GM12801 (cell line): ENCODE measurements around the gene GATA6.

Experiments
- TF ChIP-seq, protein P1 (sequence below): IDR thresholded peaks from one replicate; pipeline ENCODE4 v1.5.1; 2011; ENCODE audit warnings: control low read depth; ENCODE audit not compliant: insufficient read length; ENCODE audit errors: extremely low read depth

Gene GATA6

GRCh38 chr18:22172594-22173049 is 3.2 kb downstream of the GATA6 start:
- TF ChIP-seq, protein P1, sequence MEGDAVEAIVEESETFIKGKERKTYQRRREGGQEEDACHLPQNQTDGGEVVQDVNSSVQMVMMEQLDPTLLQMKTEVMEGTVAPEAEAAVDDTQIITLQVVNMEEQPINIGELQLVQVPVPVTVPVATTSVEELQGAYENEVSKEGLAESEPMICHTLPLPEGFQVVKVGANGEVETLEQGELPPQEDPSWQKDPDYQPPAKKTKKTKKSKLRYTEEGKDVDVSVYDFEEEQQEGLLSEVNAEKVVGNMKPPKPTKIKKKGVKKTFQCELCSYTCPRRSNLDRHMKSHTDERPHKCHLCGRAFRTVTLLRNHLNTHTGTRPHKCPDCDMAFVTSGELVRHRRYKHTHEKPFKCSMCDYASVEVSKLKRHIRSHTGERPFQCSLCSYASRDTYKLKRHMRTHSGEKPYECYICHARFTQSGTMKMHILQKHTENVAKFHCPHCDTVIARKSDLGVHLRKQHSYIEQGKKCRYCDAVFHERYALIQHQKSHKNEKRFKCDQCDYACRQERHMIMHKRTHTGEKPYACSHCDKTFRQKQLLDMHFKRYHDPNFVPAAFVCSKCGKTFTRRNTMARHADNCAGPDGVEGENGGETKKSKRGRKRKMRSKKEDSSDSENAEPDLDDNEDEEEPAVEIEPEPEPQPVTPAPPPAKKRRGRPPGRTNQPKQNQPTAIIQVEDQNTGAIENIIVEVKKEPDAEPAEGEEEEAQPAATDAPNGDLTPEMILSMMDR, result no peak

GRCh38 chr18:22173221-22173927 is 4.0 kb downstream of the GATA6 start:
- TF ChIP-seq, protein P1, result no peak

- TF ChIP-seq, protein P1, result no peak
Observed at GRCh38 chr18:22173928-22174301, 4.5 kb downstream of the GATA6 start.

DNA sequence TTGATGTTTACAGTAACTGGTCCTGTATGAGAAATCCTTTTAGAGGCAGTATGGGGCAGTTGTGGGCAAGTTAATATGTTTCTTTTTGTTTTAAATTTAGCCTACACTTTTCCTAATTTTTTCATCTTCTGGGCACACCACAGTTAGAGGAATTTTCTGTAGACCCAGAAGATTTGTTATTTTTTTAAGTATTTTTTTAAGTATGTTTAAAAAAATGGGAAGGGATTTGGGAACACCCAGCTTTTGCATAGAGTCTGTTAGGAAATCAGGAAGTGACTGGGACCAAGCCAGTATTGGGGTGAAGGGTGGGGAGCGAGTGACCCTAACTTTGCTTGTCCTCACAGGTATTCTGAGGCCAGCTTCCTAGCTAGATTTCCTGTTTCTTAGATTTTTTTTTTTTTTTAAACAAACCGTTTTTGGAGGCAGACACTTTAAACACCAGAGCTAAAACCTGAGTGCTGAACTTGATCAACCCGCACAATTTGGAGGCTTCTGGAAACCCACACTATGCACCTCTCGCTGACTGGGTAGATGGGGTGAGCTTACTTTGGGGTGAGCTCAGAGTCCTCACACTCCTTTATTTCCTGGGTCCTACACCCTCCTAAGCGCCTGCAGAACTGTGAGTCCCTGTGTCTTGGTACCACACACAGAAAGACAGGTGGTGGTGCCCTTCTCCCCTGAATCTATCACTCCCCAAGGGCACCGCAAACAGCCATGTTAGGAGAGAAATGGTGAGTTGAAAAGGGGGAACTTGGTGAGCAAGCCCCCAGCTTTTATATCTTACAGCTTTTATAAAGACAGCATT is 5.2 kb downstream of the GATA6 start:
- TF ChIP-seq, protein P1, result no peak

- TF ChIP-seq, protein P1, result no peak
Observed at GRCh38 chr18:22175346-22175745, 6.0 kb downstream of the GATA6 start.

GRCh38 chr18:22176420-22177326 is 7.3 kb downstream of the GATA6 start:
- TF ChIP-seq, protein P1, result no peak
